ENCODE data around the gene TRPM3.
A peak's percentile ranks its signal among the peaks of the same experiment; 100 is the strongest.

The TRPM3 gene

DNA sequence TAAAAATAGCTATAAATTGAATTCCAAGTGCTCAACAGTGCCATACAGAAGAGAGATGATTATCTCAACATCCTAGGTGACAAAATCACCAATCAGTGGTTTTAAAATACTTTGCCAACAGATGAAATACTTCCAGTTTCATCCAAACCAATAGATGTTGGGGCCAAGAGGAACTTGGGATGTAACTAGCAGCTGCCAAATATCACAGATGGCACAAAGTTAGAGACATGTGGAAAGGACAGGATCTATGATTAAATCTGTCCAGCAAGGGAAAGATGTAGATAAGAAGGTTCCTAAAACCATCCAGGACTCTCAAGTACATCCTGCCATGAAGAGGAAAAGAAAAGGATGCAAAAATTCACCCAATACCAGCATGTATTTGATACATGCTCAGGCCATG is 23.8 kb downstream of the TRPM3 start:
- no peak for DNase-seq (ENCODE audit: low spot score)

GRCh38 chr9:71096421-71097108 is 24.9 kb downstream of the TRPM3 start:
- DNase-seq (ENCODE audit: low spot score), result no peak

DNA sequence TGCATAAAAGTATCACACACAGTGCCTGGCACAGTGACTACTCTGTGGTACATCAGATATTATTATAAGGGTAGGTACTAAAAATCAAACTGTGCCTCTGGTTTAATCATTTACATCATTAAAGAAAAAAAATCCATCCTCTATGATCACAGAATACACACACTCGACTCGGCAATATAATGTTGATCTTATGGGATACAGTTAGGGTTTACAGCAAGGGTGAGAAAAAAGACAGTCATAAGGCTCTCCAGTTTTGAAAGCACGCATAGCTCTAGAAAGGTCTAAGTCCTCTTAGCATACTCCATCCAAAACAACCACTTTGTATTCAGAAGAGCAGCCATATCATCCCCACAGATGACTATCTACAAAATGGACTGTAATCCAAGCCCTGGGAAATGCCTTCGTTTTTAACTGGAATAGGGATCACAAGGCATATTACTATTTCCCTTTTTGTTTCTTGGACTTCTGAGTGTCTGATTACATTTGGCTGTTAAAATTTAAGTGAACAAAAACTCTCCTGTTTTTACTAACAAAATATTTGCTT is 26.6 kb downstream of the TRPM3 start:
- DNase-seq (ENCODE audit: low spot score), result no peak

DNA sequence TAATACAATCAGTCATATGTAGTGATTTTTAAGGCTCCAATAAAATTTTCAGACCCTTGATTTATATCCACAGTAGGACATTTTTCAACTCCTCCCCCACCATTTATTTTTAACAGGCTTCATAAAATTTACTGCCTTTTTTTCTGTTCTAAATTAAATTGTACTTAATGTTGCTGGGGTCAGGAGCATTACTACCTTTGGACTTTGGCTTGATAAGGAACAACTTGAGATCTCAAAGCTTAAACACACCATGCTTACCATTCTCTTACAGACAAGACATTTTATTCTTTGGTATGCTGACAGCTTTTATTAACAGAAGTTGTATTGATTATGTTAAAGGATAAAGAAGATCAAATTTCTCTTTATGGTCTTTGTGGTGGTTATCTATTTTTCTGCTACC is 30.5 kb downstream of the TRPM3 start:
- DNase-seq (ENCODE audit: low spot score), result no peak

GRCh38 chr9:71079451-71079850 is 42.0 kb downstream of the TRPM3 start:
- DNase-seq (ENCODE audit: low spot score), result no peak

DNA sequence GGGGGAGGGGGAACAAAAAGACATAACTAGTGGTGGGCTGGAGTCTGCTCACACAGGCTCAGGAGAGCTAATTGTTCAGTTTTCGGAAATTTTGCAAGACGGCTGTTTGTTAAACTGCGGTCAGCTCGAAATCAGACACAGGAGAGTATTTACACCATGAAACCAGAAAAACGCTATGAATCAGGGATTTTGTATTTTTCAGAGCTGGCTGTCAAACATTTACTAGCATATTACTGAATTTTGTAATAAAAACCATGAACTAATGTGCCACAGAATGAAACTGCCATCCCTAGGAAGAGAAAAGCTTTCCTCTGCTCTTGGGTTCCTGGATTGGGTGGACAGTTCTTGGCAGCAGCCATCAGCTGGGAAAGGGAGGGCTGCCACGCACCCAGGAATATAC is 45.3 kb downstream of the TRPM3 start:
- no peak for DNase-seq (ENCODE audit: low spot score)

DNA sequence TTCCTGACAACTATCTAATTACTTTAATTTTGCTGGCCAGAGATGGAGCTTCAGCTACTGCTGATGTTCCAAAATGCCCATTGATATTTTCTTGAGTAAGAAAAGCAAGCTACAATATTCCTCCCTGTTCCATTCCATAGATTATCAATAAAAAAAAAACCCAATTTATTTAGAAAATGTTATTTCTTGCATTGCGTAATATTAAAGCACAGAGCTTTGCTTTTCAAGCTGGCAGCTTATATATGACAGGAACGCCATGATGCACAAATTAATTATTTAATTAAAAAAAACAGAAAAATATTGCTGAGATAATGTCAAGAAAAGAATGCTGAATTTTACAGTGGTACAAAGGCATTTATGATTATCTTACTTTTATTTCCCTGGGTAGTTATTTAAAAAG is 47.9 kb downstream of the TRPM3 start:
- no peak for DNase-seq (ENCODE audit: low spot score)

- DNase-seq (ENCODE audit: low spot score), result no peak
These were observed 48.8 kb downstream of the TRPM3 start for GRCh38 chr9:71072587-71072986.

DNA sequence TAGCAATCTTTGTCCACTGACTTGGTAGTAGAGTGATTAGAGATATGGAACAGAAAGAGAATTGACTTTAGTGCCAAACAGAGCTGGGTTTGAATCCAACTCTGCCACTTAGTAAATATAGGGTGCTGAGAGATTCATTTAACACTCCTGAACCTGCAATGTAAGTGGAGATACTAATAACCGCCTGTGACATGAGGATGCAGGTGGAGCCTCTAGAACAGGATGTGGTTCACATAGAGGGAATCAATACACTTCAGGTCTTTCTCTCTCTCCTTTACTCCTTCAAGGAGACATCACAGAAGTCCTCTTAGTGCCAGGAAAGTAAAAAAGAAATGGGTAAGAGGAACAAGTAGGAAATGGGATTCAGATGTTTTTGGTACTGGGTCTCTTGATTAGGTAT is 49.8 kb downstream of the TRPM3 start:
- no peak for DNase-seq (ENCODE audit: low spot score)

DNA sequence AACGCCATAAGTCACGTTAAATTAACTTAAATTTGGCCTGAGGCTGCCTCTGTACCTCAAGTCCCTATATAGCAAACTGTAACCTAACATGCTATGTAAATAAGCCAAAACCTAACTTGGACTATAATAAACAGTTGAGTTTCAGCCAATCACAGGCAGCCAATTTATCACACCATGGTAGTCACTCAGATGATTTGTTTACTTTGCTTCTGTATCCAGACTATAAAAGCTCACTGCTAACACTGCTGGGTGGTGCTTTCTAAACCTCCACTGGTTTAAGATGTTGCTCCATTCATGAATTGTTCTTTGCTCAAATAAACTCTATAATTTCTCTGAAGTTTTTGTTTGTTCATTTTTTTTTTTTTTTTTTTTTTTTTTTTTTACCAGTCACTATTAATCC is 62.8 kb downstream of the TRPM3 start:
- DNase-seq (ENCODE audit: low spot score), result no peak

- DNase-seq (ENCODE audit: low spot score), result no peak
These were observed 69.1 kb downstream of the TRPM3 start for GRCh38 chr9:71052287-71052686.

DNA sequence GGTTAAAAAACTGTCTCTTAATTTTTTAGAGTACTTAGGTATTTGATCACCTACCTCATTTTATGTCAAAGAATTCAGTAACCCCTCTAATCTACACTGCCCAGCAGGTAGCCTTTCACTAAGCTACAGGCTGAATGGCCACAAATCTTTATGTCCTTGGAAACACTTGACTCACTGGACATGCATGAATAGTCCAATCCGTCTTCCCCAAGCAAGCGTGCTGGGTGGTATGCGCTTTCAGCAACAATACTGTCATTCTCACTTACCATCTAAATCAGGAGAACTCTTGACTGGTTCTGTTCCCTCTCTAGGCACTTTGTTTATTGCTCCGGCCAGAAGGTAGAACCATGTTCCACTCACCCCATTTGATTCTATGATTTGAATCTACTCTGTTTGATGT is 73.1 kb downstream of the TRPM3 start:
- no peak for DNase-seq (ENCODE audit: low spot score)

DNA sequence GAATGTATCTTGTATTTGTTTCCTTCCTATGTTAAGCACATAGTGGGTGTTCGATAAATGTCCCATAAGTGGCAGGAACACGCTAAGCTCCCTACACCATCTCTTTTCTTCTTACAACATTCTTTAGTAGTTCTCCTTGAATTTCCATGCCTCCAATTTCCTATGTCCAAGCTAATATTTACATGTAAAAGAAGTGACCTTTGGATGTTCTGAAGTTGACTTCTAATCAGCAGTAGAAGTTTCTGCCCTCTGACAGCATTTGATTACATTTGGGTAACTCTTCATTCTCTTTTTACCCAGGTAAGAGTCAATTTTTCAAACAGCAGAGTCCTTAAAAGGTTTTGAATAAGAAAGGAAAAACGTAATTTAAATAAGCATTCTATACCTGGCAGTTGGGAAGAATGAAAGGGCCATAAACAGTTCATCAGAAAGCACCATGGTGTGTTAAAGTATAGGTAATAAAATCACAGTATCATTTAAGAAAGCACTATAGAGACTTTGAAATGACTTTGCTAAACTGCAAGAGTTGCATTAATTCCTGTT is 78.9 kb downstream of the TRPM3 start:
- DNase-seq (ENCODE audit: low spot score), result no peak

DNA sequence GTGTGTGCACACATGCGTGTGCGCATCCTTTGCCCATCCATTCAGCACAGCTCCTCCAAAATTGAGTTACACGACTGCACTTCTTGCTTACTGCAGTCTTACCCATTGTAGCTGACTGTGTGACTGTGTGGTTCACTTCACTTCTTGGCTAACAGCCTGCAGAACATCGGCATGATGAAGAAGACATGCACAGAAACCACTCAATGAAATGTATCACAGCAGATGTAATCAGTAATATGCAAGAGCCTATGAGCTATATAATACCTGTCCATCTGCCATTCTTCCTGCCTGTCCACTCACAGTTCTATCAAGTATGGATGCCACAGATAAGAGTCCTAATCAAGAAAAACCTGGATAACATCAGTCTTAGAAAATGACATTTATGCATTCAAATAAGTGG is 83.9 kb downstream of the TRPM3 start:
- DNase-seq (ENCODE audit: low spot score), result no peak

GRCh38 chr9:71036501-71036900 is 84.9 kb downstream of the TRPM3 start:
- no peak for DNase-seq (ENCODE audit: low spot score)

GRCh38 chr9:71032779-71033178 is 88.6 kb downstream of the TRPM3 start:
- DNase-seq (ENCODE audit: low spot score), result no peak

DNA sequence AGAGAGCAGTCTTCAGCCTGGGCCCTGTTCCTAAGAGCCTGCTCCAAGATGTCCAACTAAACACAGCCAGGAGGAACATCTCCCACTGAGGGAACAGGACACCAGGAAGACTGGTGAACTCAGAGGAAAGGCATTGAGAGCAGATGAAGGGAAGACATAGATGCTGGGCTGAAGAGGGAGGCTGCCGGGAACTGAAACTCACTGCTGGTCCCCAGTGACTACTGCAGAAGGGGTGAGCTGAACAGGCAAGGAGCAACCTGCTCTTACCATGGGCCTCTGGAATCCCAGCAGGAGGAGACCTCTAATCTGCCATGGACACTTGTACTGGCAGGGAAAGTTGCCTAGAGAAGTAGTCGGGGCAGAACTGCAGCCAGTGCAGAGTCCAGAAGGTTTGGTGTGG is 95.7 kb downstream of the TRPM3 start:
- no peak for DNase-seq (ENCODE audit: low spot score)

GRCh38 chr9:71025201-71025600 is 96.2 kb downstream of the TRPM3 start:
- no peak for DNase-seq (ENCODE audit: low spot score)

DNA sequence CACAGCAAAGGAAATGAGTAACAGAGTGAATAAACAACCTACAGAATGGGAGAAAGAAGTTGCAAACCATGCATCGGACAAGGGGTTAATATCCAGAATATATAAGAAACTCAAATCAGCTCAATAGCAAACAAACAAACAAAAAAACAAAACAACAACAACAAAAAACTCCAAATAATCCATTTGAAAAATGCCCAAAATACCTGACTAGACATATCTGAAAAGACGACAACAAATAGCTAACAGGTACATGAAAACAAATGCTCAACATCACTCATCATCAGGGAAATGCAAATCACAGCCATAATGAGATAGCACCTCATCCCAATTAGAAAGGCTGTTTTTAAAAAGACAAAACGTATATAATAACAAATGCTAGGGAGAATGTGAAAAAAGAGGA is 111.2 kb downstream of the TRPM3 start:
- no peak for DNase-seq (ENCODE audit: low spot score)

DNA sequence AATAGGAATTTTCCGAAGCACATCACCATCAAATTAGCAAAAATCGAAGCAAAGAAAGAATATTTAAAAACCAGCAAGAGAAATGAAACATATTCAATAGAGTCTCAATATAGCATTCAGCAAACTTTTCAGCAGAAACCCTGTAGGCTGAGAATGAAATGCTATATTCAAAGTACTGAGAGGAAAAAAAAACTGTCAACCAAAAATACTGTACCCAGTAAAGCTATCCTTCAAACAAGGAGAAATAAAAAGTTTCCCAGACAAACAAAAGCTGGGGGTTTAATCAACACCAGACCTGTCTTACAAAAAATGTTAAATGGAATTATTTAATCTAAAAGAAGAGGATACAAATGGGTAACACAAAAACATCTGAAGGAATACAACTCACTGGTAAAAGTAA is 116.0 kb downstream of the TRPM3 start:
- DNase-seq (ENCODE audit: low spot score), result no peak

DNA sequence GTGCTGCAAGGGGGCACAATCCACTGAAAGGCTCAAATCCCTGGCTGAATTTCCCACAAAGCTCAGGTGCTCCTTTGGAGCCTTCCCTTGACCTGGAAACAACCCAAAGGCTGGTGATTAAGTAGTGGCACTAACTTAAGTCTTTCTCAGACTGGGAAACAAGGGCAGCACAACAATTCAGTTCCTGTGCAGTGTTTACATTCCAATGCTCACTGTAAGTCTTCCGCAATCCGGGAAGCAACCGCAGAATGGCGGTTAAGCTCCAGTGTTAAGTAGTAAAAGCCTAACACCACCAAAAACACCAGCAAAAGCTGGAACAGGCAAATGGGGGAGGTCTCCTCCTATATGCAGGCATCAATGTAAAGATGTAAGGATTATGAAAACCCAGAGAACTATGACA is 117.2 kb downstream of the TRPM3 start:
- no peak for DNase-seq (ENCODE audit: low spot score)

- no peak for DNase-seq (ENCODE audit: low spot score)
These were observed 118.1 kb downstream of the TRPM3 start for GRCh38 chr9:71003346-71003745.

DNA sequence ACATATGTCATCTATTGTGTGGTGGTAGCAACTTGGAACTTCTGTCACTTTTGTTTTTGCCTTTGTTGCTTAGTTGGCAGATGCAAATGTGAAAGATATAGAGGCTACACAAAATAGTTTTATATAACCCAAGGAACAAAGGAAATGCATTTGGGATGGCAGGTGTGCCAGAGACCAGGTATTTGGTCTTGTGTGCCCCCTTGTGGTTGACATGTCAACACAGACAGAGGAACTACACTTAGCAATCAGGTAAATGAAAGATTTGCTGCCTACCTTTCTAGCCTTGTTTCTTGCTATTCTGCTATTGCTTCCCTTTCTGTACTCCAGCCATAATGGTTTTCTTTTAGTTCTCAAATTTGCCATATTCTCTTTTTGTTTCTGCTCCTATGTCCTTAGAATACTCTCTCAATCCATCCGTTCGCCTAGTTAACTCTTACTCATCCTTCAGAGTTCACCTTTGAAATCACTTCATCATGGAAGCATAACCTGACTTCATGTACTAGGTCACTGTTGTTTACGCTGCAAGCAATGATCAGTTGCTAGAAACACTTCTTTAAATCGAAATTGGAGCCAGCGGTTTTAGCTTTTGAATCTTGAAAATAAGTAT is 119.5 kb downstream of the TRPM3 start:
- DNase-seq (ENCODE audit: low spot score), result peak; percentile 6

GRCh38 chr9:70998962-70999361 is 122.5 kb downstream of the TRPM3 start:
- DNase-seq (ENCODE audit: low spot score), result no peak
